ENCODE measurements around the gene UBE4B. TPM values are rescaled to one million over a fixed set of nuclear protein-coding genes. Genes with fewer than 3 reads are reported as not detected.

The UBE4B gene
- total RNA-seq, 1 donor from 2014 or later, result 54.8 TPM

DNA sequence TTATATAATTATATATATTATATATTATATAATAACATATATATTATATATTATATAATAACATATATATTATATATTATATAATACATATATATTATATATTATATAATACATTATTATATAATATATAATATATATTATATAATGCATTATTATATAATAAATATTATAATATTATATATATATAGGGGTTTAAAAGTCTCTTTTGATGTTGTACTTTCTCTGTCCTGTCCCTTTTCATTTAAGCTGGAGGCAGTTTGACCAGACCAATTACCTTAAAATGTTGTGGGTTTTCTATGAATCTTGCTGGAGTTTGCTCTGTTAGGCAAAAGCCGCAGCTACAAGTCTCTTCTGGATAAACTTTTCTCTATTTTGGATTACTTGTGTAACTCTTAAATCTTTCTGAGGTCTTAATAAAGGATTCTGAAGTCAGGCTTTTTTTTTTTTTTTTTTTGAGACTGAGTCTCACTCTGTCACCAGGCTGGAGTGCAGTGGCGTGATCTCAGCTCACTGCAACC, 155.4 kb downstream of the UBE4B start:
- H3K4me3 Mint-ChIP-seq (ENCODE audit: unreplicated experiment), result no peak overlapping the region

DNA sequence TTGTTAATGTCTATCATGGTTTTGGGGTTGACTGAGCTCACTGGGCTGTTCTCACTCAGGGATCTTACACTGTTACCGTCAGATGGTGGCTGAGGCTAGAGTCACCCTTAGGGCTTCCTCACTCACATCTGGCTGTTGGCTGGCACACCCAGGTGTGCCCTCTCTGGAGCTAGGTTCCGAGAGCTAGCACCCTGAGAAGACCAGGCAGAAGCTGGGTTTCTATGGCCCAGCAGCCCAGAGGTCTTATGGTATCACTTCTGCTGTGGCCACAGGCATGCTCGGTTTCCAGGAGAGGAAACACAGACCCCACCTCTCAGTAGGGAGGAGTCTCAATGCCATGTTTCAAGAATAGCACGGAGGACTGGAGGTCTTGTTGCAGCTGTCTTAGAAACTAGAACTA, 156.9 kb downstream of the UBE4B start:
- peaks cover 4% of the 10 kb centered on the region for H3K27me3 Mint-ChIP-seq (ENCODE audit: unreplicated experiment)
- no peaks in the 10 kb centered on the region for H3K4me1 Mint-ChIP-seq (ENCODE audit: unreplicated experiment)
- DNase-seq (ENCODE audit: low spot score), result no peak
- TF ChIP-seq, protein P1, sequence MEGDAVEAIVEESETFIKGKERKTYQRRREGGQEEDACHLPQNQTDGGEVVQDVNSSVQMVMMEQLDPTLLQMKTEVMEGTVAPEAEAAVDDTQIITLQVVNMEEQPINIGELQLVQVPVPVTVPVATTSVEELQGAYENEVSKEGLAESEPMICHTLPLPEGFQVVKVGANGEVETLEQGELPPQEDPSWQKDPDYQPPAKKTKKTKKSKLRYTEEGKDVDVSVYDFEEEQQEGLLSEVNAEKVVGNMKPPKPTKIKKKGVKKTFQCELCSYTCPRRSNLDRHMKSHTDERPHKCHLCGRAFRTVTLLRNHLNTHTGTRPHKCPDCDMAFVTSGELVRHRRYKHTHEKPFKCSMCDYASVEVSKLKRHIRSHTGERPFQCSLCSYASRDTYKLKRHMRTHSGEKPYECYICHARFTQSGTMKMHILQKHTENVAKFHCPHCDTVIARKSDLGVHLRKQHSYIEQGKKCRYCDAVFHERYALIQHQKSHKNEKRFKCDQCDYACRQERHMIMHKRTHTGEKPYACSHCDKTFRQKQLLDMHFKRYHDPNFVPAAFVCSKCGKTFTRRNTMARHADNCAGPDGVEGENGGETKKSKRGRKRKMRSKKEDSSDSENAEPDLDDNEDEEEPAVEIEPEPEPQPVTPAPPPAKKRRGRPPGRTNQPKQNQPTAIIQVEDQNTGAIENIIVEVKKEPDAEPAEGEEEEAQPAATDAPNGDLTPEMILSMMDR (IDR thresholded peaks at IDR 0.05; ENCODE audit: unreplicated experiment), result no peak
- H3K4me3 Mint-ChIP-seq (ENCODE audit: unreplicated experiment), result no peak overlapping the region
- H3K27ac Mint-ChIP-seq (ENCODE audit: unreplicated experiment), result no peak overlapping the region
- H3K9me3 Mint-ChIP-seq (ENCODE audit: unreplicated experiment), result no peaks in the 10 kb centered on the region
- H3K36me3 Mint-ChIP-seq (ENCODE audit: low read depth, unreplicated experiment), result no peaks in the 10 kb centered on the region

More for the DNA sequence above, 155.4 kb downstream of the UBE4B start:
- no peak for DNase-seq (ENCODE audit: low spot score)
- Mint-ChIP-seq H3K9me3 (ENCODE audit: unreplicated experiment) (no peaks in the 10 kb centered on the region), H3K27ac (ENCODE audit: unreplicated experiment) (no peak overlapping the region), H3K36me3 (ENCODE audit: low read depth, unreplicated experiment) (peaks cover 5% of the 10 kb centered on the region), H3K27me3 (ENCODE audit: unreplicated experiment) (peaks cover 2% of the 10 kb centered on the region), H3K4me1 (ENCODE audit: unreplicated experiment) (no peaks in the 10 kb centered on the region)
- TF ChIP-seq, protein P1 (IDR thresholded peaks at IDR 0.05; ENCODE audit: unreplicated experiment), result no peak

DNA sequence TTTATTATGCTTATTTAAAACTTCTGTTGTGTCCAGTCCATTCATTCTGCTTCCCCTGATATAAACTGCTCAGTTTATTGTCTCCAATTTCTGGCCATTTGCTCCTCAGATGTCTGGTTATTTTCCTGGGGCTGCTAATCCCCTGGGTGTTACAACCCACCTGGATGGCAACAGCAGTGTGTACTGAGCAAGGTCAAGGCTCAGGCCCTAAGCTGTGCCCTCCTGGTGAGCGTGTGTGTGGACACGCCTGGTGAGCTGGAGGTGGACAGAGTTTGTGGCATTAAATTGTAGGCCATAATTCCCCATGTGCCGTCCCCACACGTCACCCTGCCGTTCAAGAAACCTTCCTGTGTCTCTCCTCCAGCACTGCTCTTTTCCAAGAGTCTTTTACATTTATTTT, 159.5 kb downstream of the UBE4B start:
- Mint-ChIP-seq H3K4me3 (ENCODE audit: unreplicated experiment) (no peak overlapping the region), H3K9me3 (ENCODE audit: unreplicated experiment) (no peaks in the 10 kb centered on the region), H3K27ac (ENCODE audit: unreplicated experiment) (no peak overlapping the region), H3K27me3 (ENCODE audit: unreplicated experiment) (peaks cover 2% of the 10 kb centered on the region), H3K36me3 (ENCODE audit: low read depth, unreplicated experiment) (no peaks in the 10 kb centered on the region), H3K4me1 (ENCODE audit: unreplicated experiment) (no peaks in the 10 kb centered on the region)
- DNase-seq (ENCODE audit: low spot score), result no peak
- TF ChIP-seq, protein P1 (IDR thresholded peaks at IDR 0.05; ENCODE audit: unreplicated experiment), result no peak

DNA sequence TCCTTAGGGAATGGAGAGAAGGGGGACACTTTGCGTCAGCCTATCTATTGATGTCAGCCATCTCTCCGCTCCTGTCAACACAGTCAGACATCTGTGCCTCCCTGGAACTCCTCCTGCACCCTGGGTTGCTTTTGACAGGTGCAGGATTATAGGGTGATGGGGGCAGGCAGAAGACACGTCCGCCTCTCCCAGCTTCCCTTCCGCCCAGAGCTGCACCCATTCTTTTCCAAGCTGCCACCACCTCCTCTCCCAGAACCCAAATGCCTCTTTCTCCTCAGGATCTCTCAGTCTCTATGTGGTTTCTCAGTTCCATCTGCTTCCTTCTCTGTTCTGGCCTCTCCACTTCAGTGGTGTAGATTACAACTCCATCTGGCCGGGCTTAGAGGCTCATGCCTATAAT, 160.5 kb downstream of the UBE4B start:
- Mint-ChIP-seq H3K9me3 (ENCODE audit: unreplicated experiment) (no peaks in the 10 kb centered on the region), H3K4me3 (ENCODE audit: unreplicated experiment) (no peak overlapping the region), H3K27ac (ENCODE audit: unreplicated experiment) (no peak overlapping the region), H3K4me1 (ENCODE audit: unreplicated experiment) (no peaks in the 10 kb centered on the region), H3K36me3 (ENCODE audit: low read depth, unreplicated experiment) (no peaks in the 10 kb centered on the region), H3K27me3 (ENCODE audit: unreplicated experiment) (peaks cover 2% of the 10 kb centered on the region)
- TF ChIP-seq, protein P1 (IDR thresholded peaks at IDR 0.05; ENCODE audit: unreplicated experiment), result no peak
- DNase-seq (ENCODE audit: low spot score), result no peak

DNA sequence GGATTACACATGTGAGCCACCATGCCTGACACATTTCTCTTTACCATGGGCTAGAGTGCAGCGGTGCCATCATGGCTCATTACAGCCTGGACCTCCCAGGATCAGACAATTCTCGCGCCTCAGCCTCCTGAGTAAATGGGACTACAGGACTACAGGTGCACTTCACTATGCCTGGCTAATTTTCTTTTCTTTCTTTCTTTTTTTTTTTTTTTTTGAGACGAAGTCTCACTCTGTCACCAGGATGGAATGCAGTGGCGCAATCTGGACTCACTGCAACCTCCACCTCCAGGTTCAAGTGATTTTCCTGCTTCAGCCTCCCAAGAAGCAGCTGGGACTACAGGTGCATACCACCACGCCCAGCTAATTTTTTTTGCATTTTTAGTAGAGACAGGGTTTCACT, 162.8 kb downstream of the UBE4B start:
- Mint-ChIP-seq H3K27me3 (ENCODE audit: unreplicated experiment) (peaks cover 2% of the 10 kb centered on the region), H3K4me1 (ENCODE audit: unreplicated experiment) (no peaks in the 10 kb centered on the region), H3K4me3 (ENCODE audit: unreplicated experiment) (no peak overlapping the region), H3K27ac (ENCODE audit: unreplicated experiment) (no peak overlapping the region), H3K9me3 (ENCODE audit: unreplicated experiment) (no peaks in the 10 kb centered on the region), H3K36me3 (ENCODE audit: low read depth, unreplicated experiment) (no peaks in the 10 kb centered on the region)
- DNase-seq (ENCODE audit: low spot score), result no peak
- TF ChIP-seq, protein P1 (IDR thresholded peaks at IDR 0.05; ENCODE audit: unreplicated experiment), result no peak
